GM12878 (cell line): ENCODE data around the gene MAP3K21.

Experiments
- ATF3 ChIP-seq: IDR thresholded peaks from 2 replicates; pipeline ENCODE4 v1.6.1; 2011; ENCODE audit warnings: low read depth, mild to moderate bottlenecking, low read length, moderate library complexity, borderline replicate concordance; ENCODE audit errors: extremely low read depth
- CHD1 ChIP-seq: IDR thresholded peaks from 2 replicates; pipeline ENCODE4 v1.6.1; 2012; ENCODE audit warnings: low read depth, low read length, improper control_type of control experiment
- CTCF ChIP-seq, 3 experiments: IDR thresholded peaks in 2 of 3; conservative IDR thresholded peaks in 1 of 3; 2 replicates each; pipeline ENCODE4 v1.5.1; 2011; ENCODE audit warnings: low read depth in 3 of 3, low read length in 3 of 3, mild to moderate bottlenecking in 3 of 3, control low read depth in 2 of 3, moderate library complexity in 2 of 3, inconsistent platforms in 1 of 3, mixed read lengths in 1 of 3; ENCODE audit not compliant: control insufficient read depth in 2 of 3, insufficient read depth in 1 of 3; ENCODE audit errors: extremely low read depth in 1 of 3
- EP300 ChIP-seq, 2 experiments: fragments of 150-350 bp in 1 of 2; IDR thresholded peaks; 2 replicates each; pipeline ENCODE4 v1.6.1; 2011 to 2012; ENCODE audit warnings: low read depth in 2 of 2, low read length in 2 of 2, borderline replicate concordance in 1 of 2, improper control_type of control experiment in 1 of 2, inconsistent platforms in 1 of 2; ENCODE audit not compliant: control insufficient read depth in 1 of 2
- EZH2 ChIP-seq: IDR thresholded peaks from 2 replicates; pipeline ENCODE4 v1.6.1; 2012; ENCODE audit warnings: low read depth, mild to moderate bottlenecking, control low read depth, inconsistent platforms, low read length, borderline replicate concordance; ENCODE audit not compliant: control insufficient read depth
- GABPA ChIP-seq: IDR thresholded peaks from 2 replicates; pipeline ENCODE4 v1.6.1; 2014; ENCODE audit warnings: antibody characterized with exemption, low read depth, mild to moderate bottlenecking, inconsistent platforms
- MYC ChIP-seq: IDR thresholded peaks from 2 replicates; pipeline ENCODE4 v1.6.1; 2011; ENCODE audit warnings: mild to moderate bottlenecking, low read length, moderate library complexity, inconsistent platforms; ENCODE audit not compliant: insufficient read depth, insufficient replicate concordance, insufficient read length, severe bottlenecking
- POLR2A ChIP-seq: IDR thresholded peaks from 2 replicates; pipeline ENCODE4 v1.6.1; 2011; ENCODE audit warnings: low read depth, mild to moderate bottlenecking, low read length
- POLR2AphosphoS5 ChIP-seq: IDR thresholded peaks from 2 replicates; pipeline ENCODE4 v1.6.1; 2011; ENCODE audit warnings: mild to moderate bottlenecking, low read length, inconsistent platforms
- SMAD1 ChIP-seq: fragments of 450-650 bp; IDR thresholded peaks from 2 replicates; pipeline ENCODE4 v1.6.1; 2018; ENCODE audit warnings: mild to moderate bottlenecking, low read depth; ENCODE audit not compliant: partially characterized antibody
- TF ChIP-seq, protein P1 (sequence below): fragments of 450-650 bp; IDR thresholded peaks from 2 replicates; pipeline ENCODE4 v1.6.1; 2017; ENCODE audit warnings: low read depth, mild to moderate bottlenecking, moderate library complexity

GRCh38 chr1:233357595-233358397 is 30.3 kb downstream of the MAP3K21 start:
- TF ChIP-seq POLR2AphosphoS5 (no peak), CTCF (IDR thresholded peaks at IDR 0.05 in 2 of 3, conservative IDR thresholded peaks at IDR 0.05 in 1 of 3; ENCODE audit: control insufficient read depth in 2 of 3, extremely low read depth in 1 of 3, insufficient read depth in 1 of 3, low read depth in 3 of 3, low read length in 3 of 3) (no peak), GABPA (no peak), CHD1 (no peak), EZH2 (no peak), EP300 (IDR thresholded peaks at IDR 0.05; ENCODE audit: borderline replicate concordance in 1 of 2, control insufficient read depth in 1 of 2, low read depth in 2 of 2, low read length in 2 of 2) (no peak), POLR2A (no peak), MYC (no peak), ATF3 (no peak), SMAD1 (no peak)
- TF ChIP-seq, protein P1, sequence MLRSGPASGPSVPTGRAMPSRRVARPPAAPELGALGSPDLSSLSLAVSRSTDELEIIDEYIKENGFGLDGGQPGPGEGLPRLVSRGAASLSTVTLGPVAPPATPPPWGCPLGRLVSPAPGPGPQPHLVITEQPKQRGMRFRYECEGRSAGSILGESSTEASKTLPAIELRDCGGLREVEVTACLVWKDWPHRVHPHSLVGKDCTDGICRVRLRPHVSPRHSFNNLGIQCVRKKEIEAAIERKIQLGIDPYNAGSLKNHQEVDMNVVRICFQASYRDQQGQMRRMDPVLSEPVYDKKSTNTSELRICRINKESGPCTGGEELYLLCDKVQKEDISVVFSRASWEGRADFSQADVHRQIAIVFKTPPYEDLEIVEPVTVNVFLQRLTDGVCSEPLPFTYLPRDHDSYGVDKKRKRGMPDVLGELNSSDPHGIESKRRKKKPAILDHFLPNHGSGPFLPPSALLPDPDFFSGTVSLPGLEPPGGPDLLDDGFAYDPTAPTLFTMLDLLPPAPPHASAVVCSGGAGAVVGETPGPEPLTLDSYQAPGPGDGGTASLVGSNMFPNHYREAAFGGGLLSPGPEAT: no peak
